Psoas muscle (tissue), 8 donors: ENCODE results near the gene ZBTB24. TPM values are rescaled to one million over a fixed set of nuclear protein-coding genes. Genes with fewer than 3 reads are reported as not detected.

Experiments used
- ATAC-seq, 4 donors: fragments of 200-7000 bp; cut with Tn5 transposase; one replicate each; pipeline ENCODE4 v1.9.1; 2020; ENCODE audit warnings: moderate library complexity in 3 of 4, mild to moderate bottlenecking in 2 of 4
- DNase-seq, 2 donors: peaks; one replicate each; pipeline ENCODE4 v3.0.0-alpha.2; 2020
- H3K27ac ChIP-seq: fragments of 200-600 bp; one replicate; pipeline ENCODE4 v1.8.0; 2022
- H3K27me3 ChIP-seq, 3 donors: fragments of 200-600 bp in 1 of 3; one replicate each; pipeline versions ENCODE4 v1.6.1 to v1.8.0; 2013 to 2022; ENCODE audit warnings: low read length in 2 of 3, mild to moderate bottlenecking in 2 of 3, moderate library complexity in 1 of 3; ENCODE audit not compliant: insufficient read depth in 3 of 3
- H3K36me3 ChIP-seq, 2 donors: fragments of 200-600 bp in 1 of 2; one replicate each; pipeline versions ENCODE4 v1.6.1 to v1.8.0; 2013 to 2022; ENCODE audit warnings: low read depth in 1 of 2, mild to moderate bottlenecking in 1 of 2, moderate library complexity in 1 of 2; ENCODE audit not compliant: insufficient read depth in 1 of 2
- H3K4me1 ChIP-seq: fragments of 200-600 bp; one replicate; pipeline ENCODE4 v1.8.0; 2022
- H3K4me3 ChIP-seq: fragments of 200-600 bp; one replicate; pipeline ENCODE4 v1.8.0; 2022; ENCODE audit warnings: mild to moderate bottlenecking
- H3K9me3 ChIP-seq: fragments of 200-600 bp; one replicate; pipeline ENCODE4 v1.8.0; 2022
- CTCF ChIP-seq: fragments of 200-600 bp; IDR thresholded peaks from one replicate; pipeline ENCODE4 v1.8.0; 2022; ENCODE audit warnings: antibody characterized with exemption
- WGBS, 3 donors: extraction: QIAGEN DNeasy Blood & Tissue Kit; methylation state at CpG; one replicate each; pipeline versions ENCODE4 v1.1.6 to v1.1.7; 2013; 5-methylcytosine and 5-hydroxymethylcytosine counted together
- intact Hi-C, 2 donors: fragments of 100-400 bp; cut with DNase I; formaldehyde crosslinking; loops; one replicate each; pipeline versions ENCODE4 v1.11.0 to v1.14.2; 2022
- polyA plus RNA-seq, 3 donors: library from polyadenylated mRNA; stranded (reverse); fragments of 200-250 nt; gene quantifications; one replicate each; pipeline ENCODE4 v1.2.3, GENCODE V29; 2013
- total RNA-seq, 4 donors: library from RNA; stranded (reverse); fragmentation: NEBNext Ultra II Directional in 2 of 4; extraction: Animal tissue kit (Norgen Biotek cat#: 25700) in 2 of 4; gene quantifications; one replicate each; pipeline versions ENCODE4 v1.2.1 to v1.2.4, GENCODE V29; 2021 to 2023
- donor health status: healthy with polysubstance abuse.
- donor health status: DM: no; HTN: no; CAD: no; lungs with moderate emphysema.
- donor health status: Bipolar disorder and iron deficiency.
- donor health status: healthy.
- donor health status: DM: yes; HTN: yes; CAD: no.
- donor health status: DM: no; HTN: no; CAD: no.
- donor health status: DM: no; HTN: no; CAD: no.
- donor health status: DM: yes; HTN: yes; CAD: no.

ZBTB24 gene
- total and polyA plus RNA-seq, 7 donors, result 2.3 to 5.8 (median 5.3) TPM

- no peaks in the 10 kb centered on the region for H3K9me3 ChIP-seq
- H3K27me3 ChIP-seq, result no peaks in the 10 kb centered on the region
- DNase-seq (no peak), ATAC-seq (no peak)
- TF ChIP-seq CTCF, result no peak
- WGBS, 3 donors, result 81 to 93% (median 91%) methylated on average over 2 of the region's 2 CpGs
- no peak overlapping the region for H3K27ac ChIP-seq
- no peaks in the 10 kb centered on the region for H3K4me1 ChIP-seq
- H3K4me3 ChIP-seq, result no peak overlapping the region
- intact Hi-C loops, result no loop called here
- no peaks in the 10 kb centered on the region for H3K36me3 ChIP-seq
Measured at GRCh38 chr6:109511832-109512231, 28.8 kb upstream of the ZBTB24 start.

GRCh38 chr6:109510358-109510757 is 27.3 kb upstream of the ZBTB24 start:
- ATAC-seq (no peak), DNase-seq (no peak)
- TF ChIP-seq CTCF, result no peak
- intact Hi-C loops, result no loop called here
- no peak overlapping the region for H3K4me3 ChIP-seq
- WGBS, 3 donors, result 93 to 100% (median 94%) methylated on average over 1 of the region's 1 CpG
- no peaks in the 10 kb centered on the region for H3K36me3 ChIP-seq
- no peaks in the 10 kb centered on the region for H3K27me3 ChIP-seq
- no peaks in the 10 kb centered on the region for H3K4me1 ChIP-seq
- H3K9me3 ChIP-seq, result no peaks in the 10 kb centered on the region
- no peak overlapping the region for H3K27ac ChIP-seq

GRCh38 chr6:109508166-109508860 is 25.3 kb upstream of the ZBTB24 start:
- no peak for ATAC-seq
- H3K27ac ChIP-seq, result no peak overlapping the region
- H3K27me3 ChIP-seq, result no peaks in the 10 kb centered on the region
- DNase-seq, result no peak
- H3K4me1 ChIP-seq, result no peaks in the 10 kb centered on the region
- intact Hi-C loops, result no loop called here
- no peak overlapping the region for H3K4me3 ChIP-seq
- WGBS, 3 donors, result 65 to 74% (median 71%) methylated on average over 4 of the region's 4 CpGs
- no peaks in the 10 kb centered on the region for H3K9me3 ChIP-seq
- TF ChIP-seq CTCF, result no peak
- H3K36me3 ChIP-seq, result no peaks in the 10 kb centered on the region

GRCh38 chr6:109507490-109508072 is 24.6 kb upstream of the ZBTB24 start:
- Histone ChIP-seq H3K27ac (no peak overlapping the region), H3K27me3 (no peaks in the 10 kb centered on the region), H3K4me3 (no peak overlapping the region), H3K9me3 (no peaks in the 10 kb centered on the region), H3K4me1 (no peaks in the 10 kb centered on the region), H3K36me3 (no peaks in the 10 kb centered on the region)
- intact Hi-C loops, result no loop called here
- DNase-seq (no peak), ATAC-seq (no peak)
- WGBS, 3 donors, result 76 to 81% (median 79%) methylated on average over 4 of the region's 4 CpGs
- TF ChIP-seq CTCF, result no peak
